ENCODE results near the gene MAML2. TPM values are rescaled to one million over a fixed set of nuclear protein-coding genes. Genes with fewer than 3 reads are reported as not detected.

MAML2 gene
- total RNA-seq, 1 experiment from 2014 or later, result 2.7 TPM

- Mint-ChIP-seq H3K36me3 (ENCODE audit: insufficient read depth in 1 of 3, low read depth in 3 of 3) (peaks cover 0 to 4% (median 0%) of the 10 kb centered on the region in 3 experiments; a peak in 1 of 7 replicates), H3K4me1 (no peaks in the 10 kb centered on the region), H3K27me3 (ENCODE audit: low read depth) (no peaks in the 10 kb centered on the region), H3K4me3 (no peak overlapping the region), H3K27ac (no peak overlapping the region), H3K9me3 (no peaks in the 10 kb centered on the region)
- no CpG with 5 or more reads among the region's 1 CpG for WGBS (ENCODE audit: extremely low coverage, insufficient read length, low lambda C conversion rate)
- no peak for DNase-seq
- Histone ChIP-seq H3K9me3 (ENCODE audit: control insufficient read depth, low read depth, low read length) (no peaks in the 10 kb centered on the region), H4K8ac (replicated peaks; ENCODE audit: insufficient read length, low read depth, low read length) (no peak overlapping the region), H2AFZ (ENCODE audit: low read length) (no peak overlapping the region), H3K23ac (ENCODE audit: insufficient read length, low read depth, low read length) (no peak overlapping the region), H3K56ac (ENCODE audit: insufficient read length, low read depth, low read length) (no peak overlapping the region), H2BK20ac (ENCODE audit: low read depth, low read length, poor library complexity, severe bottlenecking) (no peak overlapping the region), H3K4ac (ENCODE audit: low read depth, low read length) (no peak overlapping the region), H3K79me1 (ENCODE audit: insufficient read depth, low read depth, low read length, poor library complexity, severe bottlenecking) (no peaks in the 10 kb centered on the region), H3K27ac (ENCODE audit: insufficient read length, low read depth, low read length) (no peak overlapping the region), H3K23me2 (ENCODE audit: insufficient read length, low read depth, low read length, poor library complexity, severe bottlenecking) (no peaks in the 10 kb centered on the region), H2BK5ac (ENCODE audit: insufficient read length, low read length) (no peak overlapping the region), H3K14ac (ENCODE audit: insufficient read depth, low read length) (no peak overlapping the region), H3K27me3 (ENCODE audit: insufficient read depth, low read length) (no peaks in the 10 kb centered on the region), H3K18ac (ENCODE audit: insufficient read length, low read depth, low read length) (no peak overlapping the region), H3K79me2 (ENCODE audit: insufficient read depth, low read length) (no peaks in the 10 kb centered on the region), H2BK12ac (ENCODE audit: insufficient read length, low read depth, low read length) (no peak overlapping the region), H3K9ac (ENCODE audit: extremely low read depth, insufficient read length, low read length) (no peak overlapping the region), H3T11ph (ENCODE audit: low read length) (no peak overlapping the region), H2BK15ac (ENCODE audit: low read depth, low read length) (no peak overlapping the region), H4K20me1 (ENCODE audit: control insufficient read depth, insufficient read depth, insufficient read length) (no peaks in the 10 kb centered on the region), H2AK5ac (ENCODE audit: insufficient read length, low read length) (no peak overlapping the region), H3K4me1 (ENCODE audit: insufficient read depth, low read length) (no peaks in the 10 kb centered on the region), H3K4me2 (ENCODE audit: insufficient read depth, insufficient read length, low read length) (no peak overlapping the region), H4K5ac (ENCODE audit: insufficient read length, low read depth, low read length) (no peak overlapping the region), H2BK120ac (ENCODE audit: low read depth, low read length, poor library complexity, severe bottlenecking) (no peak overlapping the region), H4K91ac (ENCODE audit: insufficient read length, low read depth, low read length) (no peak overlapping the region)
- TF ChIP-seq CTCF (conservative IDR thresholded peaks at IDR 0.05), result no peak
Measured at GRCh38 chr11:96376796-96377195, 33.8 kb upstream of the MAML2 start.
